Activated CD8-positive, alpha-beta memory T cell treated with anti-CD3 and anti-CD28 coated beads, Interleukin-2, amount 10 ng/mL, durations not matched to agents 7 days and 5 days (primary cell): ENCODE results near the gene GREB1L. TPM values are rescaled to one million over a fixed set of nuclear protein-coding genes. Genes with fewer than 3 reads are reported as not detected.
"Not testable (repeated sequence)": the region's sequence is repeated elsewhere in the genome, so short reads cannot be mapped to it uniquely, and the experiment has no call there.

ENCODE experiments used
- ATAC-seq: fragments of 150-1000 bp; cut with Tn5 transposase; one replicate; pipeline ENCODE4 v1.10.0; 2021; ENCODE audit warnings: moderate library complexity
- CTCF ChIA-PET: fragments of 350-600 bp; sonication (Branson Sonifier 250); formaldehyde crosslinking; loops from one replicate; lab custom pipeline; 2021; ENCODE audit warnings: antibody characterized with exemption; lab: Charles Lee
- DNase-seq: peaks from one replicate; pipeline ENCODE4 v3.0.0-alpha.2; 2020
- H3K27ac Mint-ChIP-seq: one replicate; pipeline ENCODE4 v1.8.0; 2021; ENCODE audit warnings: mild to moderate bottlenecking, mixed read lengths
- H3K27me3 Mint-ChIP-seq: one replicate; pipeline ENCODE4 v1.8.0; 2021; ENCODE audit warnings: mixed read lengths
- H3K36me3 Mint-ChIP-seq: one replicate; pipeline ENCODE4 v1.8.0; 2021; ENCODE audit warnings: mild to moderate bottlenecking, mixed read lengths
- H3K4me1 Mint-ChIP-seq: one replicate; pipeline ENCODE4 v1.8.0; 2021; ENCODE audit warnings: mixed read lengths
- H3K4me3 Mint-ChIP-seq: one replicate; pipeline ENCODE4 v1.8.0; 2021; ENCODE audit warnings: mild to moderate bottlenecking, moderate library complexity, mixed read lengths
- H3K9me3 Mint-ChIP-seq: one replicate; pipeline ENCODE4 v1.8.0; 2022; ENCODE audit warnings: low read depth, mixed read lengths
- total RNA-seq, 2 experiments: library from RNA; stranded (reverse); gene quantifications; one replicate each; pipeline ENCODE4 v1.2.3, GENCODE V29; 2021

Gene GREB1L
- not detected for total RNA-seq

DNA sequence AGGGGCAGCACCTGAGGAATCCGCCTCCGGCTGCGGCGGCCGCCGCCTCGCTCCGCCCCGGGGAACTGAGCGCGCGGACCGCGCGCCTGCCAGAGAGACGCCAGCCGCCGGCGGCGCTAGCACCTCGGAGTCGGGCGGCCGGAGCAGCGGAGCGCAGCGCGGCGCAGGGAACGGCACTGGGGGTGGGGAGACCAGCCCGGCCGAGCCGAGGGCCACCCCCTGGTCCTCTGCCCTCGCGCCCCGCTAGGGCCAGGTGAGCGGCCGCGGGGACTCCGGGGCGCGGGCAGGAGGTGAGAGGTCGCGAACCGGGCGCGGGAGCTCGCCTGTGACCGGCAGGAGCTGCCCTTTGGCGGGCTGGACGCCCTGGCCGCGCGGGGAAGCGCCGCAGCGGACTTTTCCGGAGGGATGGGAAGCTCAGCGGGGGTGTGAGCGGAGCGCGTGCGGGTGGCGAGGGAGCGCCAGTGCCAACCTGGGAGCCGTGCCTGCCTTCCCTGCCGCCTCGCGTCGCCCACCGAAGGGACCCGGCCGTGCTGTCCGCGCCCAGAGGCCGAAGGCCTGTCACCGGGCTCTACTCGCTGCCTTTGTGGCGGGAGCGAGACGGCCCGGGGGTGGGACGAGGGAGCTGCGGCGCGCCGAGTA lies at the start of gene GREB1L:
GREB1L (plus strand) TSS at position 92 of the 639 bp plus-strand sequence. CDS start 141,287 bp downstream, outside the sequence.
- Mint-ChIP-seq H3K4me1 (peaks cover 8% of the 10 kb centered on the region), H3K27me3 (peaks cover 71% of the 10 kb centered on the region), H3K9me3 (no peaks in the 10 kb centered on the region), H3K4me3 (no peak within 1 kb of the TSS), H3K36me3 (peaks cover 1% of the 10 kb centered on the region), H3K27ac (no peak within 1 kb of the TSS)
- ATAC-seq (peak; percentile 70), DNase-seq (no peak)
- CTCF ChIA-PET, result no interaction called here

DNA sequence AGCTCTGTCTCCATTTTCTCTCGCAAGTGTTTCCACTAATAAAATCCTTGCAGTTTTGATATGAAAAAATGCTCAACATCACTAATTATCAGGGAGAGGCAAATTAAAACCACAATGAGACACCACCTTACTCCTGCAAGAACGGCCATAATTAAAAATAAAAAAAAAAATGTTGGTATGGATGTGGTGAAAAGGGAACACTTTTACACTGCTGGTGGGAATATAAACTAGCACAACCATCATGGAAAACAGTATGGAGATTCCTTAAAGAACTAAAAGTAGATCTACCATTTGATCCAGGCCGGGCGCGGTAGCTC lies 49.8 kb upstream of the GREB1L start:
- Mint-ChIP-seq H3K9me3 (no peaks in the 10 kb centered on the region), H3K27ac (no peak overlapping the region), H3K27me3 (peaks cover 19% of the 10 kb centered on the region), H3K36me3 (no peaks in the 10 kb centered on the region), H3K4me1 (no peaks in the 10 kb centered on the region), H3K4me3 (no peak overlapping the region)
- no peak for ATAC-seq
- CTCF ChIA-PET, result interaction anchor here (1.3 kb wide), 1 partner anchor 11 kb away, joined by 4 read pairs; no protein-coding TSS in a partner anchor
- no peak for DNase-seq

DNA sequence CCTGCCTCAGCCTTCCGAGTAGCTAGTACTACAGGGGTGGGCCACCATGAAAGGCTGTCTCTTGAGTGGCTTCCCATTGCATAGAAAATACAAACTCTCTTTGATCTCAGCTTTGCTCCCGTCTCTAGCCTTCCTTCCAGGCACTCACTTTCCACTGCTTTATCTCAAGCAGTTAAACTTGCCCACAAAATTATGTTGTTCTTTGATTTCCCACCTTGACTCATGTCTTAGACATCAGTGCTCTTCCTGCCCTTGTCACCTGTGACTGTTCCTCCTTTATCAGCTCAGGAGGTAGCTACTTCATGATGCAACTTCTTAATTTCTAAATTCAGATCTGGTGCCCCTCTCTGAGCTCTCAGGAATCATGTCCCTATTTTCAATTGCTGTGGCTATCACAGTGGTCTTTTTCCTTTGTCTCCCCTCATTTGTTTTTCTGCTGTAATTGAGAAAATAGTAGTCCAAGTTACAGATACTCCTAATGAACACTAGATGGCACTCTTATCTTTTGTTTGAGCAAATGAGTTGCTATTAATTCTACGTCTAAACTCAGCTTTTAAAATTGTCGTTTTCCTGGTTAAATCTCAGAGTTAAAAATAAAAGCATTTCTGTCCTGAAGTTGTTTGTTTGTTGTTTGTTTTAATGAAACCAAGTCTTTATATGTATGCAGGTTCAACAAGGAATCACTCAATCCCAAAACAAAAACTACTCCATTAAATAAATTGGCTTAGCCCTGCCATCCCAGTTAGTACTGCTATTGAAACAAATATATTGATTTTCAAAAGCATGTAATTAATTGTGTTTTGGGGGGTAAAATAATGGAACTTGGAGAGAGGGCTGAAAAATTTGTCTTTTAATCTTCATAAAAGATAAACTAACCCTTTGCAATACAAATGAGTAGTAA lies 46.9 kb upstream of the GREB1L start:
- Mint-ChIP-seq H3K9me3 (no peaks in the 10 kb centered on the region), H3K36me3 (no peaks in the 10 kb centered on the region), H3K4me1 (no peaks in the 10 kb centered on the region), H3K27ac (no peak overlapping the region), H3K27me3 (peaks cover 20% of the 10 kb centered on the region), H3K4me3 (no peak overlapping the region)
- ATAC-seq, result no peak
- CTCF ChIA-PET, result interaction anchor here (0.5 to 2.4 kb wide), 12 partner anchors 8 to 761 kb away, joined by 3 to 11 read pairs (median 4); partner anchors contain the start of gene ESCO1
- no peak for DNase-seq

DNA sequence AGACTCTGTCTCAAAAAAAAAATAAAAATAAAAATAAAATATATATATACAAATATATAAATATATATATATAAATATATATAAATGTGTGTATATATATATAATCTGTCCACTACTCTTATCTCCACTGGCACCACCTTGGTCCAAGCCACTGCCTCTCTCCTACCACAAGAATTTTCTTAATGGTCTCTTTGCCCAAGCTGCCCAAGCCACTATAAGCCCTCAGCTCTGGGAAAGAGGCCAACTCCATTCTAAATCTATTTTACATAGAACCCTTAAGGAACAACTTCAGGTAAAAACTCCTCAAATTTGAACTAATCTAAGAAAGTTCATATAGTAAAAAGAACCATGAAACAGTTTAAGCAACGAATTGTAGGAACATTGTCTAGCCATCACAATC lies 45.6 kb upstream of the GREB1L start:
- Mint-ChIP-seq H3K27ac (no peak overlapping the region), H3K4me3 (no peak overlapping the region), H3K9me3 (no peaks in the 10 kb centered on the region), H3K36me3 (no peaks in the 10 kb centered on the region), H3K27me3 (peaks cover 19% of the 10 kb centered on the region), H3K4me1 (no peaks in the 10 kb centered on the region)
- DNase-seq, result no peak
- ATAC-seq, result no peak
- CTCF ChIA-PET, result interaction anchor here (1.3 to 1.8 kb wide), 2 partner anchors 14 to 759 kb away, joined by 5 read pairs; no protein-coding TSS in a partner anchor

DNA sequence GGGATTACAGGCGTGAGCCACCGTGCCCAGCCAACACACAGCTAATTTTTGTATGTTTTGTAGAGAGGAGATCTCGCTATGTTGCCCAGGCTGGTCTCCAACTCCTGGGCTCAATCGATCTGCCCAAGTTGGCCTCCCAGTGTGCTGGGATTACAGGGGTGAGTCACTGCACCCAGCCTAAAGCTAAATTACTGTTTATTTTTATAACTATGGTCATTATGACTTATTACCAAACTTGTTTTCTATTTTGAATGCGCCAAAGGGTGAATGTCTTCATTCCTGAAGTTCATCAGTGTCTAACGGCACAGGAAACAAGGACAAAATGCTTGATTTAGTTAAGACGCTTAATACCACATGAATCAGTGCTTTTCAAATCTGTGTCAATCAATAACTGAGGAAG lies 38.9 kb upstream of the GREB1L start:
- no peaks in the 10 kb centered on the region for H3K9me3 Mint-ChIP-seq
- CTCF ChIA-PET, result no interaction called here
- H3K27ac Mint-ChIP-seq, result no peak overlapping the region
- ATAC-seq, result no peak
- H3K4me1 Mint-ChIP-seq, result no peaks in the 10 kb centered on the region
- no peak for DNase-seq
- peaks cover 5% of the 10 kb centered on the region for H3K27me3 Mint-ChIP-seq
- H3K4me3 Mint-ChIP-seq, result no peak overlapping the region
- H3K36me3 Mint-ChIP-seq, result no peaks in the 10 kb centered on the region

DNA sequence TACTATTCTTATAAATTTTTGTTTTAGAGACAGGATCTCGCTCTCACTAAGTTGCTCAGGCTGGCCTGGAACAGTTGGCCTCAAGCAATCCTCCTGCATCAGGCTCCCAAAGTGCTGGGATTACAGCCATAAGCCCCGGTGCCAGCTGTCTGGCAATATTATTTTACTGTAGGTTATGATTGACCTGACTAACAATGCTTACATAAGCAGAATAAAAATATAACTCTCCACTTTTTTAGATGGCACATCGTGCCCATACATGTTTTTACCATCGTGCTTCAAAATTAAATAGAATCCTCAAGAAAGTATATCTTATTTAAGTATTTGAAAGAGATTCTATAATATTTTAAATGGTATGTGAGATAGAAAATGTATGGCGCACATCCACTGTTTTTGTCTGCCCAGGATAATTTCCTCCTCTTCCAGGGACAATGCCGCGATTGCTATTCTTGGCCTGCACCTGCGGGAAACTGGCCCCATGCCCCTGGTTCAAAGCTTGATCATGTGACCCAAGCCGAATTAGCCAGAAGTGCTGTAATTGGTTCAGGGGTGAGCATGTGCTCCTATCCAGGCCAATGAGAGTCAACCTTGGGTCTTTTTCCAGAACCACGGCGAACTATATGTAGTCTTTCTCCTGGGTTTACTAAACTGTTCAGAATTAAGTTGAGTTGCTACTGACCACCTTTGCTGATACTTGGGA lies 38.3 kb upstream of the GREB1L start:
- peaks cover 3% of the 10 kb centered on the region for H3K27me3 Mint-ChIP-seq
- no peak overlapping the region for H3K4me3 Mint-ChIP-seq
- H3K9me3 Mint-ChIP-seq, result no peaks in the 10 kb centered on the region
- H3K36me3 Mint-ChIP-seq, result no peaks in the 10 kb centered on the region
- DNase-seq, result no peak
- CTCF ChIA-PET, result no interaction called here
- no peak for ATAC-seq
- no peaks in the 10 kb centered on the region for H3K4me1 Mint-ChIP-seq
- no peak overlapping the region for H3K27ac Mint-ChIP-seq

DNA sequence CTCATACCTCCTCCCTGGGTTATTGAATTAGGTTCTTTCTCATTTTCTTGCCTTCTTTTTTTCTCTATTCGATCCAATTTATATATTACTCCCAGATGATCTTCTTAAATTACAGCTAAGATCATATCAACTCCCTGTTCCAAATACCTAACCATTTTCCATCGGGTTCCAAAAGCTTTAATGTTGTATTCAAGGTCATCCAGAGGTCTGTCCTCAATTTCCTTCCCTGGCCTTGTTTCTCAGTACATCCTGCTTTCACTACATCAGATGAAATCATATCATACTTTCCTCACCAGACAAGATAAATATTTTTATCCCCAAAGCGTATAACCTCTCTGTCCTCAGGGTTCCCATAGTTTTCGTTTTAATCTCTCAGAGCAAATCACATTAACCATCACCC lies 36.3 kb upstream of the GREB1L start:
- DNase-seq, result no peak
- no peaks in the 10 kb centered on the region for H3K9me3 Mint-ChIP-seq
- no peaks in the 10 kb centered on the region for H3K4me1 Mint-ChIP-seq
- no peaks in the 10 kb centered on the region for H3K36me3 Mint-ChIP-seq
- no peak for ATAC-seq
- peaks cover 3% of the 10 kb centered on the region for H3K27me3 Mint-ChIP-seq
- no peak overlapping the region for H3K4me3 Mint-ChIP-seq
- H3K27ac Mint-ChIP-seq, result no peak overlapping the region
- CTCF ChIA-PET, result no interaction called here

DNA sequence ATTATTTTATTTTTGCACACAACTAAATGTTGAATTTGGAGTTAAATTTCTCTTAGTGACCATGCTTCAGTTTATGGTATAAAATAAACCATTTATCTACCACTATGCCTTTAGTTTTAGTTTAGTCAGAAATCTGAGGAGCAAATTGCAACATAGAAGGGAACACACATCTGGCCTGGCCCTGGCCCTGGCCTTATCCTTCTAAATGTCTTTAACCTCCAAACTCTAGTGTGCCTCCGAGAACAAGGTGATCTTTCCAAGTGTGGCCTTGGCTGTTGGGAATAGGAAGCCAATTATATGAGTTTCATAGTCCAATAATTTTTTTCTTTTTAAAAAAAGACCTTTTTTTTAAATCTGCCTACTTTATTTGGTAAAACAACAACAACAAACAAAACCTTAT lies 31.8 kb upstream of the GREB1L start:
- no peak for ATAC-seq
- no peak overlapping the region for H3K27ac Mint-ChIP-seq
- no peaks in the 10 kb centered on the region for H3K4me1 Mint-ChIP-seq
- CTCF ChIA-PET, result no interaction called here
- H3K9me3 Mint-ChIP-seq, result no peaks in the 10 kb centered on the region
- H3K4me3 Mint-ChIP-seq, result no peak overlapping the region
- peaks cover 5% of the 10 kb centered on the region for H3K27me3 Mint-ChIP-seq
- no peaks in the 10 kb centered on the region for H3K36me3 Mint-ChIP-seq
- no peak for DNase-seq

DNA sequence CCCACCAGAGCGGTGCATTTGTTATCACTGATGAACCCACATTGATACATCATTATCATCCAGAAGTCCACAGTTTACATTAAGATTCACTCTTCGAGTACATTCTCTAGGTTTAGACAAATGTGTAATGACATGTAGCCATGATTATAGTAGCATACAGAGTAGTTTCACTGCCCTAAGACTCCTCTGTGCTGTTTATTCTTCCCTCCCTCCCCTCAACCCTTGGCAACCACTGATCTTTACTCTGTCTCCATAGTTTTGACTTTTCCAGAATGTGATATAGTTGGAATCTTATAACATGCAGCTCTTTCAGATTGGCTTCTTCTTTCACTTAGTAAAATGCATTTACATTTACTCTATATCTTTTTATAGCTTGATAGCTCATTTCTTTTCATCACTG lies 31.2 kb upstream of the GREB1L start:
- CTCF ChIA-PET, result interaction anchor here (0.6 kb wide), 1 partner anchor 19 kb away, joined by 3 read pairs; no protein-coding TSS in a partner anchor

DNA sequence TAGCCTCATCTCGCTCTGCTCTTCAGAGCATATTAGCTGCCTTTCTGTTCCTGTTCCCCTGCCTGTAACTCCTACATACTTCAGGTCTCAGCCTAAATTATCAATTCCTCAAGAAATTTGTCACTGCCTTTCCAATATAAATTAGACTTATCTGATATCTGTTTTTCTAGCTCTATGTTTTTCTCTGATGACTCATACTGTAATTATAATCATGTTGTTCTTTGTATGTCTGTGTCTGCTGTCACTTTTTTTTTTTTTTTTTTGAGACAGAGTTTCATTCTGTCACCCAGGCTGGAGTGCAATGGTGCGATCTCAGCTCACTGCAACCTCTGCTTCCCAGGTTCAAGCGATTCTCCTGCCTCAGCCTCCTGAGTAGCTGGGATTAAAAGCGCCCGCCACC lies 27.6 kb upstream of the GREB1L start:
- not testable (repeated sequence) for DNase-seq, H3K27ac Mint-ChIP-seq, H3K27me3 Mint-ChIP-seq, H3K36me3 Mint-ChIP-seq, H3K9me3 Mint-ChIP-seq, H3K4me1 Mint-ChIP-seq, ATAC-seq, H3K4me3 Mint-ChIP-seq
- CTCF ChIA-PET, result interaction anchor here (1.5 kb wide), 1 partner anchor 20 kb away, joined by 3 read pairs; no protein-coding TSS in a partner anchor

More for the DNA sequence above, 31.2 kb upstream of the GREB1L start:
- Mint-ChIP-seq H3K4me1 (no peaks in the 10 kb centered on the region), H3K4me3 (no peak overlapping the region), H3K9me3 (no peaks in the 10 kb centered on the region), H3K27ac (no peak overlapping the region), H3K27me3 (peaks cover 5% of the 10 kb centered on the region), H3K36me3 (no peaks in the 10 kb centered on the region)
- ATAC-seq, result no peak
- DNase-seq, result no peak

DNA sequence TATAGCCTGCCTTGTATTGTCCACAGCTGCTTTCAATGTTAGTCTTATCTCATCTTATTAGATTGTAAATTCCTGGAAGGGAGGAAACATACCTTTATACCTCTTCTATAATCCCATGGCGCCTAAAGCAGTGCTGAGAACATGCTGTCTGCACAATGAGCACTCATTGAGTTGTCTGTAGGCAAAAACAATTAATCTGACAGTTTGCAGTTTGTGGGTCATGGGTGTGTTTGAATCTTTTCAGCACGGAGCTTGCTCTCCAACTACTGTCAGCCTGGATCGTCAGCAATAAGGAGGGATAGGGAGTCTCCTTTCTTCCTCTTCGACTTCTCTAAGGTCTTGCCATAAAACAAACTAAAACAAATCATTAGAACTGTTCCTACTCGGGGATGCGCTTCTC lies 26.5 kb upstream of the GREB1L start:
- no peaks in the 10 kb centered on the region for H3K4me1 Mint-ChIP-seq

DNA sequence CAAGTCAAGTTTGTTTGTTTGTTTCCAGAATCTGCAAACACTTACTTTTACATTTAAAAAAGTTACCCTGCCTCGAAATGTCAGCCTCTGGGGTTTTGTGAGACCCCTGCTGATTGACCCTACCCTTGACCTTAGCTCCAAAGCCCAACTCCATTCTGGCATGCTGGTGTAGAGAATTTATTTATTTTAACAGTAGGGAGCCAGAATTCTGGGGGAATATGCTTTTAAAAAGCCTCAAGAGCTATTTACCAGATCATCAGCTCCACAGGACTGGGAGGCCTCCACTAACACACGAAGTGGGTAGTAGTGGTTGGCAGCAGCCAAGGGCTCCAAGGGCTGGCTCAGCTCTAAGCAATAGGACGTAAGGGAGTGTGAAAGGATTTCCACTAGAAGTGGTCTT lies 23.2 kb upstream of the GREB1L start:
- DNase-seq, result no peak
- no peaks in the 10 kb centered on the region for H3K27me3 Mint-ChIP-seq
- no peaks in the 10 kb centered on the region for H3K9me3 Mint-ChIP-seq
- ATAC-seq, result no peak
- no peaks in the 10 kb centered on the region for H3K4me1 Mint-ChIP-seq
- CTCF ChIA-PET, result no interaction called here
- no peak overlapping the region for H3K4me3 Mint-ChIP-seq
- no peak overlapping the region for H3K27ac Mint-ChIP-seq
- H3K36me3 Mint-ChIP-seq, result no peaks in the 10 kb centered on the region

More for the DNA sequence above, 26.5 kb upstream of the GREB1L start:
- no peak overlapping the region for H3K27ac Mint-ChIP-seq
- ATAC-seq, result no peak
- no peak for DNase-seq
- CTCF ChIA-PET, result interaction anchor here (1.5 kb wide), 1 partner anchor 21 kb away, joined by 3 read pairs; no protein-coding TSS in a partner anchor
- no peak overlapping the region for H3K4me3 Mint-ChIP-seq
- H3K36me3 Mint-ChIP-seq, result no peaks in the 10 kb centered on the region
- peaks cover 2% of the 10 kb centered on the region for H3K27me3 Mint-ChIP-seq
- H3K9me3 Mint-ChIP-seq, result no peaks in the 10 kb centered on the region

DNA sequence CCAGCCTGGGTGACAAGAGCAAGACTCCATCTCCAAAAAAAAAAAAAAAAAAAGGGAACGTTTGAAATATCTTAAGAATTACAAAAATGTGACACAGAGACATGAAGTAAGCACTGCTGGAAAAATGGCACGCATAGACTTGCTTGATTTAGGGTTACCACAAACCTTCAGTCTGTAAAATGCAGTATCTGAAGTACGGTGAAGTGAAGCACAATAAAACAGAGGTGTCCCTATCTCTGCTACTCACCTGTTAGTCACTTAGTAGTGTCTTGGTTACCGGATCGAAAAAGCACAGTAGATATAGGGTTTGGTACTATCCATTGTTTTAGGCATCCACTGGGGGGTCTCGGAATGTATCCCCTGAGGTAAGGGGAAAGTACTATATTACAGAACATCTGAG lies 11.6 kb upstream of the GREB1L start:
- DNase-seq (no peak), ATAC-seq (no peak)
- no peak overlapping the region for H3K27ac Mint-ChIP-seq
- no peaks in the 10 kb centered on the region for H3K36me3 Mint-ChIP-seq
- no peaks in the 10 kb centered on the region for H3K4me1 Mint-ChIP-seq
- CTCF ChIA-PET, result no interaction called here
- no peaks in the 10 kb centered on the region for H3K27me3 Mint-ChIP-seq
- no peaks in the 10 kb centered on the region for H3K9me3 Mint-ChIP-seq
- H3K4me3 Mint-ChIP-seq, result no peak overlapping the region
